GM12878 (cell line): ENCODE results near the gene TEX2. TPM values are rescaled to one million over a fixed set of nuclear protein-coding genes. Genes with fewer than 3 reads are reported as not detected.
A peak's percentile ranks its signal among the peaks of the same experiment; 100 is the strongest.

Experiments used
- ATAC-seq: fragments of 200-7000 bp; cut with Tn5 transposase; 3 replicates; pipeline ENCODE4 v1.9.1; 2020; ENCODE audit warnings: mild to moderate bottlenecking, moderate library complexity
- BruUV-seq: library from RNA; stranded (reverse); fragments of 400-500 nt; replicated peaks from 2 replicates; lab custom pipeline; 2021; lab: Mats Ljungman, UMichigan
- CTCF ChIA-PET: fragments of 300-600 bp; sonication (Branson Sonifier 250); formaldehyde crosslinking; extraction: SDS; loops from one replicate; lab custom pipeline; 2021; ENCODE audit warnings: inconsistent platforms; lab: Yijun Ruan, JAX
- POLR2A ChIA-PET: fragments of 350-600 bp; formaldehyde crosslinking; extraction: SDS; loops from one replicate; lab custom pipeline; 2021; ENCODE audit warnings: inconsistent platforms; lab: Charles Lee
- RAD21 ChIA-PET: fragments of 300-600 bp; sonication (Branson Sonifier 250); formaldehyde crosslinking; loops from one replicate; lab custom pipeline; 2023; ENCODE audit warnings: antibody characterized with exemption; ENCODE audit not compliant: unreplicated experiment; lab: Charles Lee
- SMC1A ChIA-PET: fragments of 300-600 bp; sonication (Branson Sonifier 250); formaldehyde crosslinking; loops from one replicate; lab custom pipeline; 2023; ENCODE audit not compliant: unreplicated experiment, uncharacterized antibody; lab: Charles Lee
- DNase-seq: peaks from one replicate; pipeline ENCODE4 v3.0.0-alpha.2; 2011; ENCODE audit warnings: low read depth, low spot score
- FAIRE-seq: peaks from 3 replicates; lab custom pipeline; 2011; peaks lifted over from hg19 to GRCh38; lab: Jason Lieb, UNC
- H2AFZ ChIP-seq: 2 replicates; pipeline ENCODE4 v1.6.0; 2011; ENCODE audit warnings: low read depth, low read length, control low read depth; ENCODE audit not compliant: control insufficient read depth
- H3K27ac ChIP-seq: 2 replicates; pipeline ENCODE4 v1.5.1; 2011; ENCODE audit warnings: control low read depth; ENCODE audit not compliant: control insufficient read depth, insufficient read depth
- H3K27me3 ChIP-seq, 2 experiments: replicated peaks in 1 of 2; 2 replicates each; pipeline versions ENCODE4 v1.6.0 to v1.6.1; 2011; ENCODE audit warnings: low read length in 1 of 2; ENCODE audit not compliant: control insufficient read depth in 2 of 2, insufficient read depth in 2 of 2
- H3K36me3 ChIP-seq, 2 experiments: 2 replicates each; pipeline ENCODE4 v1.5.1; 2011; ENCODE audit warnings: low read length in 1 of 2; ENCODE audit not compliant: control insufficient read depth in 2 of 2, insufficient read depth in 2 of 2
- H3K4me1 ChIP-seq: 2 replicates; pipeline ENCODE4 v1.6.1; 2011; ENCODE audit warnings: mild to moderate bottlenecking, low read length, moderate library complexity, mixed read lengths; ENCODE audit not compliant: control insufficient read depth, insufficient read depth
- H3K4me2 ChIP-seq: 2 replicates; pipeline ENCODE4 v1.6.0; 2011; ENCODE audit warnings: control low read depth; ENCODE audit not compliant: control insufficient read depth, insufficient read depth
- H3K4me3 ChIP-seq: fragments of 200-600 bp; sonication (generic); 2 replicates; pipeline ENCODE4 v1.5.1; 2016
- H3K79me2 ChIP-seq: 2 replicates; pipeline ENCODE4 v1.6.0; 2011; ENCODE audit warnings: low read length; ENCODE audit not compliant: control insufficient read depth, insufficient read depth
- H3K9ac ChIP-seq: 2 replicates; pipeline ENCODE4 v1.8.0; 2011; ENCODE audit warnings: low read length, control low read depth, mixed read lengths; ENCODE audit not compliant: control insufficient read depth, insufficient read depth
- H3K9me3 ChIP-seq: replicated peaks from 3 replicates; pipeline ENCODE4 v1.5.1; 2011; ENCODE audit warnings: mild to moderate bottlenecking, low read length; ENCODE audit not compliant: control insufficient read depth, insufficient read depth
- H4K20me1 ChIP-seq: 2 replicates; pipeline ENCODE4 v1.6.0; 2011; ENCODE audit not compliant: control insufficient read depth, insufficient read depth
- ATF3 ChIP-seq: IDR thresholded peaks from 2 replicates; pipeline ENCODE4 v1.6.1; 2011; ENCODE audit warnings: low read depth, mild to moderate bottlenecking, low read length, moderate library complexity, borderline replicate concordance; ENCODE audit errors: extremely low read depth
- BMI1 ChIP-seq: fragments of 450-650 bp; IDR thresholded peaks from 2 replicates; pipeline ENCODE4 v1.6.1; 2016; ENCODE audit warnings: mild to moderate bottlenecking, moderate library complexity, borderline replicate concordance
- FOXM1 ChIP-seq: IDR thresholded peaks from 2 replicates; pipeline ENCODE4 v1.6.1; 2012; ENCODE audit warnings: low read depth, mild to moderate bottlenecking, inconsistent platforms, low read length, moderate library complexity
- IKZF1 ChIP-seq: fragments of 450-650 bp; conservative IDR thresholded peaks from 2 replicates; pipeline ENCODE4 v1.6.1; 2017; ENCODE audit warnings: antibody characterized with exemption, mild to moderate bottlenecking
- LARP7 ChIP-seq: fragments of 450-650 bp; IDR thresholded peaks from 2 replicates; pipeline ENCODE4 v1.6.1; 2017; ENCODE audit warnings: mild to moderate bottlenecking
- MYC ChIP-seq: IDR thresholded peaks from 2 replicates; pipeline ENCODE4 v1.6.1; 2011; ENCODE audit warnings: mild to moderate bottlenecking, low read length, moderate library complexity, inconsistent platforms; ENCODE audit not compliant: insufficient read depth, insufficient replicate concordance, insufficient read length, severe bottlenecking
- NFYA ChIP-seq: IDR thresholded peaks from 2 replicates; pipeline ENCODE4 v1.6.1; 2011; ENCODE audit warnings: low read depth, mild to moderate bottlenecking, low read length, improper control_type of control experiment, borderline replicate concordance
- NR2F1 ChIP-seq: fragments of 450-650 bp; conservative IDR thresholded peaks from 2 replicates; pipeline ENCODE4 v1.6.1; 2017; ENCODE audit warnings: mild to moderate bottlenecking
- RAD21 ChIP-seq: IDR thresholded peaks from 2 replicates; pipeline ENCODE4 v1.6.1; 2011; ENCODE audit warnings: mild to moderate bottlenecking, low read depth, low read length, moderate library complexity; ENCODE audit not compliant: insufficient read depth
- RAD51 ChIP-seq: fragments of 450-650 bp; IDR thresholded peaks from 2 replicates; pipeline ENCODE4 v1.6.1; 2016; ENCODE audit warnings: moderate library complexity, mild to moderate bottlenecking, inconsistent platforms
- RB1 ChIP-seq: fragments of 450-650 bp; formaldehyde crosslinking; IDR thresholded peaks from 2 replicates; pipeline ENCODE4 v1.6.1; 2017; ENCODE audit warnings: mild to moderate bottlenecking, borderline replicate concordance
- SMC3 ChIP-seq: IDR thresholded peaks from 2 replicates; pipeline ENCODE4 v1.6.1; 2011; ENCODE audit warnings: low read length, improper control_type of control experiment, borderline replicate concordance
- USF1 ChIP-seq: IDR thresholded peaks from 2 replicates; pipeline ENCODE4 v1.6.1; 2011; ENCODE audit warnings: borderline replicate concordance, low read depth, mild to moderate bottlenecking, moderate library complexity, mixed read lengths, low read length; ENCODE audit not compliant: insufficient read depth; ENCODE audit errors: extremely low read length
- USF2 ChIP-seq: IDR thresholded peaks from 2 replicates; pipeline ENCODE4 v1.6.1; 2011; ENCODE audit warnings: low read depth, low read length, improper control_type of control experiment, borderline replicate concordance
- ZNF24 ChIP-seq: fragments of 450-650 bp; IDR thresholded peaks from 2 replicates; pipeline ENCODE4 v1.6.1; 2017; ENCODE audit warnings: antibody characterized with exemption, mild to moderate bottlenecking
- ZNF592 ChIP-seq: fragments of 450-650 bp; IDR thresholded peaks from 2 replicates; pipeline ENCODE4 v1.6.1; 2017; ENCODE audit warnings: mild to moderate bottlenecking, moderate library complexity
- WGBS: methylation state at CpG from one replicate; pipeline ENCODE4 v1.1.6; 2016; ENCODE audit warnings: low lambda C conversion rate; ENCODE audit not compliant: insufficient replicate concordance, insufficient coverage; ENCODE audit errors: missing lambda C conversion rate; 5-methylcytosine and 5-hydroxymethylcytosine counted together
- in situ Hi-C: fragments of 300-500 bp; cut with MboI; formaldehyde crosslinking; loops from 9 replicates; pipeline ENCODE4 v1.14.3; 2018; ENCODE audit warnings: mixed read lengths
- intact Hi-C: fragments of 100-400 bp; cut with micrococcal nuclease; formaldehyde crosslinking; loops from one replicate; pipeline ENCODE4 v1.14.2; 2022; ENCODE audit not compliant: unreplicated experiment
- polyA plus RNA-seq, 11 experiments: library from polyadenylated mRNA; depleted of rRNA in 4 of 11; unstranded in 6 of 11; stranded (reverse) in 5 of 11; fragments of >200 nt; fragmentation: Nextera tagmentation in 4 of 11; fragmentation: Illumina TruSeq in 1 of 11; extraction: Ambion mirVana in 4 of 11; extraction: Trizol in 1 of 11; gene quantifications; 1 replicate in 1 of 11; 2 replicates in 10 of 11; pipeline versions ENCODE4 v1.2.1 to v1.2.3, GENCODE V29; 2011 to 2016; ENCODE audit warnings: inconsistent platforms in 2 of 11, missing spikeins in 2 of 11, low read depth in 1 of 11
- total RNA-seq, 4 experiments: library from RNA; depleted of rRNA in 3 of 4; stranded (reverse); fragments of >200 nt in 3 of 4; fragmentation: Illumina TruSeq in 1 of 4; extraction: Trizol in 1 of 4; gene quantifications; 2 replicates each; pipeline versions ENCODE4 v1.2.1 to v1.2.3, GENCODE V29; 2013 to 2021

TEX2 gene
- total and polyA plus RNA-seq, 10 of the 15 experiments (the other 5 are each of a cell fraction or from before 2014, with no cell fraction given), result 3.8 to 19.9 (median 15.8) TPM

- RAD21 ChIA-PET, result interaction anchor here (0.9 to 3.2 kb wide), 4 partner anchors 12 to 170 kb away, joined by 3 to 23 read pairs (median 12); no protein-coding TSS in a partner anchor
- Histone ChIP-seq H4K20me1 (no peaks in the 10 kb centered on the region), H3K9me3 (no peaks in the 10 kb centered on the region), H3K27ac (no peak overlapping the region), H3K79me2 (no peaks in the 10 kb centered on the region), H3K36me3 (no peaks in the 10 kb centered on the region), H3K4me2 (no peak overlapping the region), H3K4me3 (no peak overlapping the region), H2AFZ (no peak overlapping the region), H3K4me1 (no peaks in the 10 kb centered on the region), H3K9ac (no peak overlapping the region), H3K27me3 (no peaks in the 10 kb centered on the region)
- BruUV-seq, result no TSS peak
- SMC1A ChIA-PET, result interaction anchor here (0.8 to 1.5 kb wide), 11 partner anchors 8 to 135 kb away, joined by 3 to 19 read pairs (median 4); no protein-coding TSS in a partner anchor
- CTCF ChIA-PET, result interaction anchor here (0.7 to 31.7 kb wide), 15 partner anchors 9 to 325 kb away, joined by 3 to 627 read pairs (median 3); no protein-coding TSS in a partner anchor
- intact Hi-C loops, result loop anchor here (1.0 to 5.0 kb wide), 3 partner anchors 111 to 340 kb away; no protein-coding TSS in a partner anchor
- DNase-seq, result no peak
- FAIRE-seq, result peak; percentile 91
- peak; percentile 83 for ATAC-seq
- WGBS, result 9% methylated on average over 11 of the region's 11 CpGs
- in situ Hi-C loops, result no loop called here
- POLR2A ChIA-PET, result interaction anchor here (0.7 kb wide), 1 partner anchor 26 kb away, joined by 3 read pairs; no protein-coding TSS in a partner anchor
- TF ChIP-seq ZNF592 (no peak), ATF3 (no peak; the same call in 1 of the 2 replicates), SMC3 (peak; percentile 87), NR2F1 (no peak), USF1 (peak; percentile 12), IKZF1 (no peak), RB1 (no peak), BMI1 (no peak), RAD51 (peak; percentile 86), FOXM1 (no peak), LARP7 (no peak), MYC (no peak), NFYA (no peak), RAD21 (peak; percentile 68), USF2 (peak; percentile 31; the same call in 1 of the 2 replicates), ZNF24 (no peak)
Observed at GRCh38 chr17:64306850-64307463, 43.9 kb upstream of the TEX2 start.
